ENCODE data around the gene PTPRK.
"Not testable (repeated sequence)": the region's sequence is repeated elsewhere in the genome, so short reads cannot be mapped to it uniquely, and the experiment has no call there.

The PTPRK gene

GRCh38 chr6:128437685-128438084 lies 82.7 kb downstream of the PTPRK start:
- DNase-seq: no peak

- DNase-seq: not testable (repeated sequence)
These were observed 85.6 kb downstream of the PTPRK start for GRCh38 chr6:128434752-128435151.

GRCh38 chr6:128432394-128432793 lies 88.0 kb downstream of the PTPRK start:
- no peak for DNase-seq

GRCh38 chr6:128427139-128427538 lies 93.3 kb downstream of the PTPRK start:
- no peak for DNase-seq

- no peak for DNase-seq
These were observed 94.5 kb downstream of the PTPRK start for GRCh38 chr6:128425856-128426255.

- DNase-seq: no peak
These were observed 97.5 kb downstream of the PTPRK start for GRCh38 chr6:128422871-128423270.

- DNase-seq: no peak
These were observed 98.2 kb downstream of the PTPRK start for GRCh38 chr6:128422200-128422599.

GRCh38 chr6:128421788-128422187 lies 98.6 kb downstream of the PTPRK start:
- no peak for DNase-seq

GRCh38 chr6:128417698-128418097 lies 102.7 kb downstream of the PTPRK start:
- DNase-seq: no peak

GRCh38 chr6:128415387-128415786 lies 105.0 kb downstream of the PTPRK start:
- no peak for DNase-seq

- no peak for DNase-seq
These were observed 105.5 kb downstream of the PTPRK start for GRCh38 chr6:128414943-128415342.

GRCh38 chr6:128413291-128413690 lies 107.1 kb downstream of the PTPRK start:
- no peak for DNase-seq

- DNase-seq: no peak
These were observed 107.7 kb downstream of the PTPRK start for GRCh38 chr6:128412680-128413079.

GRCh38 chr6:128410584-128410983 lies 109.8 kb downstream of the PTPRK start:
- DNase-seq: no peak

- DNase-seq: no peak
These were observed 111.4 kb downstream of the PTPRK start for GRCh38 chr6:128409003-128409402.

GRCh38 chr6:128406453-128406852 lies 113.9 kb downstream of the PTPRK start:
- DNase-seq: no peak

- no peak for DNase-seq
These were observed 116.6 kb downstream of the PTPRK start for GRCh38 chr6:128403618-128404444.

GRCh38 chr6:128400875-128401274 lies 119.5 kb downstream of the PTPRK start:
- no peak for DNase-seq

- no peak for DNase-seq
These were observed 122.4 kb downstream of the PTPRK start for GRCh38 chr6:128397996-128398395.

GRCh38 chr6:128395596-128395995 lies 124.8 kb downstream of the PTPRK start:
- DNase-seq: no peak

- DNase-seq: no peak
These were observed 125.2 kb downstream of the PTPRK start for GRCh38 chr6:128395188-128395587.

GRCh38 chr6:128394167-128394566 lies 126.2 kb downstream of the PTPRK start:
- DNase-seq: no peak

GRCh38 chr6:128389820-128390534 lies 130.4 kb downstream of the PTPRK start:
- no peak for DNase-seq

GRCh38 chr6:128388380-128388779 lies 132.0 kb downstream of the PTPRK start:
- no peak for DNase-seq
